ENCODE data around the gene GNAO1.

Gene GNAO1

DNA sequence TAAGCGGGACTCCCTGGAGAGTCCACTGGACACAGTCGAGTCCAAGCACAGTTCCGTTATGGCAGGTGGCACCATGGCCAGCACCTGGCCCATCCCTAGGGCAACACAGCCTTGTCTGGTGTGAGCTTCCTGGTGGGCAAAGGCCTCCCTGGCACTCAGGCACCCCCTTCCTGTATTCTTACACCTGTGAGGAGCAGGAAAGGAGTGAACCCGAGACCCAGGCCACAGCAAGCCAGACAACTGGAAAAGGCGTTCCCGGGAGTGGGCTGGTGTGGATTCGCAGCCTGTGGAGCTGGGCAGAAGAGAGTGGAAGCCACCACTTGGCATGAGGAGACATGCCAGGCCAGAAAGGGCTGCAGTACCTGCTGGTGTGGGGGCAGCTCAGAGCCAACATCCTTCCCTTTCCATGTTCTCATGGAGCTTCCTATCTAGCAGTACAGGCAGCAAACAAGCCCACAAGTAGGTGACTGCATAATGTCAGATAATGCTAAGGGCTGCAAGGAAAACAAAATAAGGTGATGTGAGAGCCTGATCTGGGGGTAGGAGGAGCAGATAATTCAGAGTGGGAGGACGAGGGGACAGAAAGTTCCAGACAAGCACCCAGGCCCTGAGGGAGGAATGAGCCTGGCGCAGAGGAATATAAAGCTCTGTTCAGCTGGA lies 87.0 kb downstream of the GNAO1 start:
- TF ChIP-seq, protein P1, sequence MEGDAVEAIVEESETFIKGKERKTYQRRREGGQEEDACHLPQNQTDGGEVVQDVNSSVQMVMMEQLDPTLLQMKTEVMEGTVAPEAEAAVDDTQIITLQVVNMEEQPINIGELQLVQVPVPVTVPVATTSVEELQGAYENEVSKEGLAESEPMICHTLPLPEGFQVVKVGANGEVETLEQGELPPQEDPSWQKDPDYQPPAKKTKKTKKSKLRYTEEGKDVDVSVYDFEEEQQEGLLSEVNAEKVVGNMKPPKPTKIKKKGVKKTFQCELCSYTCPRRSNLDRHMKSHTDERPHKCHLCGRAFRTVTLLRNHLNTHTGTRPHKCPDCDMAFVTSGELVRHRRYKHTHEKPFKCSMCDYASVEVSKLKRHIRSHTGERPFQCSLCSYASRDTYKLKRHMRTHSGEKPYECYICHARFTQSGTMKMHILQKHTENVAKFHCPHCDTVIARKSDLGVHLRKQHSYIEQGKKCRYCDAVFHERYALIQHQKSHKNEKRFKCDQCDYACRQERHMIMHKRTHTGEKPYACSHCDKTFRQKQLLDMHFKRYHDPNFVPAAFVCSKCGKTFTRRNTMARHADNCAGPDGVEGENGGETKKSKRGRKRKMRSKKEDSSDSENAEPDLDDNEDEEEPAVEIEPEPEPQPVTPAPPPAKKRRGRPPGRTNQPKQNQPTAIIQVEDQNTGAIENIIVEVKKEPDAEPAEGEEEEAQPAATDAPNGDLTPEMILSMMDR (conservative IDR thresholded peaks at IDR 0.05; ENCODE audit: control insufficient read depth, insufficient read depth, low read depth, low read length) = no peak
- DNase-seq (ENCODE audit: low read depth) = no peak
- no peak overlapping the region for H3K4me3 ChIP-seq (ENCODE audit: control insufficient read depth, low read depth, low read length)

DNA sequence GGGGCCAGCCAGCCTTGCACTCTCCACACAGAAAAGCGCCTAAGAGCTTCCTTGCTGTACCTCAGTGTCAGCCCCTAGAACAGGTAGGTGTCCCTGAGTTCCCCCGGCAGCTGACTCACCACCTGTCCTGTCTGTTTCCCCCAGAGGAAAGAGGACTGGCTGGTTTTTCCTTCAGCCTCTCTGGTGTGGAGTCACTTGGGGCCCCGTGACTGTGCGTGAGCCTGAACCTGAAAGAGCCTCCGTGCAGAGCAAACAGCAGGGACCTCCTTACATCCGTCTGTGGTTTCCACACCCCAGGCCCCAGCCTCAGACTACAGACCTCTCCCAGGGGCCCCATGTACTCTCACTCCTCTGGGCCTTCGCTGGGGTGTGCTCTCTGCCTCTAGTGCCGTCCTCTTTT lies 87.8 kb downstream of the GNAO1 start:
- DNase-seq (ENCODE audit: low read depth) = no peak
- H3K4me3 ChIP-seq (ENCODE audit: control insufficient read depth, low read depth, low read length) = no peak overlapping the region
- TF ChIP-seq, protein P1 (conservative IDR thresholded peaks at IDR 0.05; ENCODE audit: control insufficient read depth, insufficient read depth, low read depth, low read length) = no peak

DNA sequence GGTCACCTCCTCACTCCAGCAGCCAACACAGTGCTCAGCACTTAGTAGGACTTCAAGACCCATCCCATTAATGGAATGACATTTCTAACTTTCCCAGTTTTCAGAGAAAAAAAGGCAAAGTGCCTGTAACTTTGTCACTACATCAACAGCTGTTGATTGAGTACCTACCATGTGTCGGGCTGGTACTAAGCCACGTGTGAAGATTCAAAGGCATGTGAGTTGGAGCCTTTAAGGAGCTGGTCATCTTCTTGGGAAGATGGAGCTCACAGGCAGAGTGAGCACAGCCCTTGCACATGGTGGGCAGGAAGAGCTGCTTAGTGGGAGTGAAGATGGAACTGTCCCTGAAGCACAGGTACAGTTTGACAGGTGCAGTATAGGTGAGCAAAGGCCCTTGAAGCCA lies 88.6 kb downstream of the GNAO1 start:
- TF ChIP-seq, protein P1 (conservative IDR thresholded peaks at IDR 0.05; ENCODE audit: control insufficient read depth, insufficient read depth, low read depth, low read length) = no peak
- DNase-seq (ENCODE audit: low read depth) = no peak

DNA sequence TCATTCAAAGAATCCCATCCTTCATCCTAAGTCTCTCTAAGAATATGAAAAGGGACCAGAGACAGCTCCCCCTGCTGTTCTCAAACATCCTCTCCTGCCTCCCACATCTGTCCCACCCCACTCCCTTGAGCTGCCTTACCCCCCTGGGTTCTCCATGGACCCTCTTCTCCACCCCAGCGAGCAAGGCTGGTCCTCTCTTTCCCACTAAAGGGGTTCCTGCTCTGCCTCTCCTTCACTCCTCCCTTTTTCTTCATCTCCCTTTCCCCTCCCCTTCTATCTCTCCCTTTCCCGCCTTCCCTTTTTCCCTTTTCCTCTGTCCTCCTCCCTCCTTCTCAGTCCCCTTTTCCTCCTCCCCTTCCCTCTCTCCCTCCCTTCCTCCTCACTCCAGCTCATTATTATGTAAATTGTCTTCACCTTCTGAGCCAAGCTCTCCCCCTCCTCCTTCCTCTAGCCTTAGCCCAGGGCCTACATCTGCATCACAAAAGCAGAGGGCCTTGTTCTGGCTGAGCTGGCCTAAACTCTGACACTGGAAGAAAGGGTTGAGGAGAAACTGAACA lies 90.0 kb downstream of the GNAO1 start:
- TF ChIP-seq, protein P1 (conservative IDR thresholded peaks at IDR 0.05; ENCODE audit: control insufficient read depth, insufficient read depth, low read depth, low read length) = peak; percentile 38
- H3K4me3 ChIP-seq (ENCODE audit: control insufficient read depth, low read depth, low read length) = no peak overlapping the region
- peak; percentile 2 for DNase-seq (ENCODE audit: low read depth)

More for the DNA sequence above, 88.6 kb downstream of the GNAO1 start:
- no peak overlapping the region for H3K4me3 ChIP-seq (ENCODE audit: control insufficient read depth, low read depth, low read length)

DNA sequence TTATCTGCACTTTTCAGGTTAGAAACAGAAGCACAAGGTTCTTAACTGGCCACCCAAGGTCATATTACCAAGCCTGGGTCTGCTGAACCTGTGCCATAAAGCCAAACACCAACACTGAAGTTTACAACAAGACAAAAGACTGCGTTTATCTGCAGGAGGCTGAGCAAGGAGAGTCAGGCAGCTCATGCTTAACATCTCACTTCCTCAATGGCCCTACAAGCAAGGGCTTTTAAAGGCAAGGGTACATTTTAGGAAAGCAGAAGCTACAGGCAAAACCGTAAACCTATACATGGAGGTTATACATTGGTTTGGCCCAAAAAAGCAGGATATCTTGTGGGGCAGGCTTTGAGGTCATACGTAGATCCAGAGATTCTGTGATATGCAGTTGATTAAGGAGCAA lies 91.2 kb downstream of the GNAO1 start:
- TF ChIP-seq, protein P1 (conservative IDR thresholded peaks at IDR 0.05; ENCODE audit: control insufficient read depth, insufficient read depth, low read depth, low read length) = no peak
- no peak for DNase-seq (ENCODE audit: low read depth)
- H3K4me3 ChIP-seq (ENCODE audit: control insufficient read depth, low read depth, low read length) = no peak overlapping the region

DNA sequence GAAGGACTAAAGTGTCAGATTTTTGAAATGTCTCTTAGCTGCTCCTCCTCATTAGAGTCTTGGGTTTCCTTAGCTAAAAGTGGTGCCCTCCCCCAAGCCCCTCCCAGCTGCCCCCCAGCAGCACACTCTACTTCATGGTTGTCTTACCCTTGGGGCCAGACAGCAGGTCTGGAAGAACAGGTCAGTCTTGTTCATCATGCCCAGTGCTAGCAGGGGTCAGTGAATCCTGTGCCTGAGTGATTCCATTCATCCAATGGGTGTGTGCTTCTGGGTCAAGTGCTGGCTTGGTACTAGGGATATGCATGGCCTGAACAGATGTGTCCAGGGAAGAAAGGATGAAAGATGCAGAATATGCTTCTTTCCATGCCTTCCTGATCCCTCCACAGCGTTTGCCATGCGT lies 93.2 kb downstream of the GNAO1 start:
- DNase-seq (ENCODE audit: low read depth) = no peak
- H3K4me3 ChIP-seq (ENCODE audit: control insufficient read depth, low read depth, low read length) = no peak overlapping the region
- TF ChIP-seq, protein P1 (conservative IDR thresholded peaks at IDR 0.05; ENCODE audit: control insufficient read depth, insufficient read depth, low read depth, low read length) = no peak

All from fibroblast of mammary gland (primary cell).